Hematopoietic multipotent progenitor cell (in vitro differentiated cells): ENCODE results near the gene ACTMAP. TPM values are rescaled to one million over a fixed set of nuclear protein-coding genes. Genes with fewer than 3 reads are reported as not detected.
"Not testable (repeated sequence)": the region's sequence is repeated elsewhere in the genome, so short reads cannot be mapped to it uniquely, and the experiment has no call there.

Source experiments
- DNase-seq, 3 donors: peaks; one replicate each; pipeline ENCODE4 v3.0.0-alpha.2; 2011 to 2015; ENCODE audit warnings: low read depth in 2 of 3, low spot score in 2 of 3
- total RNA-seq: library from RNA; depleted of rRNA; stranded (reverse); fragments of >200 nt; gene quantifications from one replicate; pipeline ENCODE4 v1.2.3, GENCODE V29; 2012

Gene ACTMAP
- total RNA-seq, 1 donor, result 3.8 TPM

- no peak for DNase-seq
Observed at GRCh38 chr19:40745402-40745780, 4.9 kb downstream of the ACTMAP start.

- DNase-seq, result no peak
Observed at GRCh38 chr19:40744554-40745401, 5.5 kb downstream of the ACTMAP start.

- no peak for DNase-seq
Observed at GRCh38 chr19:40743926-40744325, 6.4 kb downstream of the ACTMAP start.

- DNase-seq, result no peak
Observed at GRCh38 chr19:40742886-40743285, 7.4 kb downstream of the ACTMAP start.

GRCh38 chr19:40742477-40742876 lies 7.8 kb downstream of the ACTMAP start:
- DNase-seq, result no peak

- peak in 1 of 3 donors; percentile 33 for DNase-seq
Observed at GRCh38 chr19:40741527-40742390, 8.5 kb downstream of the ACTMAP start.

GRCh38 chr19:40740747-40741146 lies 9.5 kb downstream of the ACTMAP start:
- DNase-seq, result no peak

- DNase-seq, result no peak
Observed at GRCh38 chr19:40739871-40740703, 10.2 kb downstream of the ACTMAP start.

GRCh38 chr19:40739030-40739839 lies 11.0 kb downstream of the ACTMAP start:
- DNase-seq, result no peak

- no peak for DNase-seq
Observed at GRCh38 chr19:40737102-40737644, 13.1 kb downstream of the ACTMAP start.

- no peak for DNase-seq
Observed at GRCh38 chr19:40736661-40737060, 13.6 kb downstream of the ACTMAP start.

- DNase-seq, result no peak
Observed at GRCh38 chr19:40735013-40735771, 15.1 kb downstream of the ACTMAP start.

- no peak for DNase-seq
Observed at GRCh38 chr19:40733149-40733548, 17.1 kb downstream of the ACTMAP start.

- not testable (repeated sequence) for DNase-seq
Observed at GRCh38 chr19:40732304-40732703, 18.0 kb downstream of the ACTMAP start.

GRCh38 chr19:40730065-40730464 lies 20.2 kb downstream of the ACTMAP start:
- DNase-seq, result not testable (repeated sequence)

- no peak for DNase-seq
Observed at GRCh38 chr19:40726279-40726678, 24.0 kb downstream of the ACTMAP start.

- DNase-seq, result no peak
Observed at GRCh38 chr19:40724855-40725254, 25.4 kb downstream of the ACTMAP start.

GRCh38 chr19:40724315-40724714 lies 26.0 kb downstream of the ACTMAP start:
- DNase-seq, result no peak

GRCh38 chr19:40723661-40724254 lies 26.5 kb downstream of the ACTMAP start:
- DNase-seq, result no peak
